HEK293T (cell line): Measurements from ENCODE around the gene PTPN21.

Experiments used
- BHLHE40 ChIP-seq: fragments of 450-650 bp; IDR thresholded peaks from 2 replicates; pipeline ENCODE4 v1.6.1; 2016; ENCODE audit warnings: mild to moderate bottlenecking, moderate library complexity, borderline replicate concordance
- L3MBTL2 ChIP-seq: fragments of 450-650 bp; conservative IDR thresholded peaks from 2 replicates; pipeline ENCODE4 v1.6.1; 2016; ENCODE audit warnings: mild to moderate bottlenecking
- SP1 ChIP-seq: fragments of 450-650 bp; IDR thresholded peaks from 2 replicates; pipeline ENCODE4 v1.6.1; 2017
- SUZ12 ChIP-seq: fragments of 450-650 bp; IDR thresholded peaks from 2 replicates; pipeline ENCODE4 v1.6.1; 2016; ENCODE audit warnings: mild to moderate bottlenecking

DNA sequence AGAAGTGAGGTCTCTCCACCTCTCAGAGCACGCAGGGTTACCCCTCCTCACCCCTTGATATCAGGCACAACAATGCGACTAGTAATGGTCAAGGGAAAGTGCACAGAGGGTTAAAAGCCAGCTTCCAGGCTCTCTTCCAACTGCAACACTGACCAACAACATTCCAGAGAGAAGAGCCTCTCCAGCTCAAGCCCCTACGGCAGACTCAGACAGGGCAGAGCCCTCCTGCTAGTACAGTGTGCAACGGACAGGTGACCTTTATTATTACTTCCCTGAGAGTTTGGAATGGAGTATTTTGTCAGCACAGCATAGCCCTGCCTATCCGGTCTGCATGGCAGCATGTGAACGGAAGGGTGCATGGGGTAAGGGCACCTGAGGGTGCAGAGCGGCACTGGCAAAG lies 73.0 kb downstream of the PTPN21 start:
- TF ChIP-seq BHLHE40, result no peak
- TF ChIP-seq SUZ12, result no peak
- no peak for TF ChIP-seq L3MBTL2
- TF ChIP-seq SP1, result no peak
